Neuronal stem cell (in vitro differentiated cells): Measurements from ENCODE around the gene HPGDS.
"Not testable (repeated sequence)": the region's sequence is repeated elsewhere in the genome, so short reads cannot be mapped to it uniquely, and the experiment has no call there.

Experiments used
- DNase-seq: peaks from one replicate; pipeline ENCODE4 v3.0.0-alpha.2; 2013; ENCODE audit warnings: low spot score
- H2AFZ ChIP-seq: one replicate; pipeline ENCODE4 v1.6.1; 2013; ENCODE audit warnings: mild to moderate bottlenecking, low read length, inconsistent platforms
- H2AK5ac ChIP-seq: 2 replicates; pipeline ENCODE4 v1.6.1; 2013; ENCODE audit warnings: low read depth, mild to moderate bottlenecking, inconsistent platforms, low read length, moderate library complexity, mixed read lengths
- H2BK120ac ChIP-seq: 2 replicates; pipeline ENCODE4 v1.6.1; 2013; ENCODE audit warnings: low read depth, mild to moderate bottlenecking, inconsistent platforms, low read length, moderate library complexity, mixed read lengths
- H2BK12ac ChIP-seq: one replicate; pipeline ENCODE4 v1.6.1; 2013; ENCODE audit warnings: low read length, inconsistent platforms
- H2BK15ac ChIP-seq: 2 replicates; pipeline ENCODE4 v1.6.1; 2013; ENCODE audit warnings: mild to moderate bottlenecking, low read length, inconsistent platforms, mixed read lengths
- H2BK5ac ChIP-seq: one replicate; pipeline ENCODE4 v1.6.1; 2013; ENCODE audit warnings: inconsistent platforms, mild to moderate bottlenecking, low read length, moderate library complexity
- H3K14ac ChIP-seq: one replicate; pipeline ENCODE4 v1.6.1; 2013; ENCODE audit warnings: low read length, inconsistent platforms
- H3K18ac ChIP-seq: 2 replicates; pipeline ENCODE4 v1.6.1; 2013; ENCODE audit warnings: low read length, inconsistent platforms
- H3K23ac ChIP-seq: 2 replicates; pipeline ENCODE4 v1.6.1; 2013; ENCODE audit warnings: low read depth, mild to moderate bottlenecking, mixed read lengths, low read length, inconsistent platforms; ENCODE audit not compliant: poor library complexity
- H3K27ac ChIP-seq: replicated peaks from 3 replicates; pipeline ENCODE4 v1.5.1; 2013; ENCODE audit warnings: low read length, inconsistent platforms
- H3K27me3 ChIP-seq, 3 experiments: 2 replicates each; pipeline ENCODE4 v1.6.1; 2013; ENCODE audit warnings: low read length in 3 of 3, mild to moderate bottlenecking in 2 of 3, inconsistent platforms in 1 of 3, low read depth in 1 of 3, mixed read lengths in 1 of 3, moderate library complexity in 1 of 3; ENCODE audit not compliant: control insufficient read depth in 3 of 3, insufficient read depth in 3 of 3
- H3K36me3 ChIP-seq, 2 donors: replicated peaks in 1 of 2; 2 replicates each; pipeline ENCODE4 v1.6.1; 2013; ENCODE audit warnings: low read length in 2 of 2; ENCODE audit not compliant: control insufficient read depth in 2 of 2, insufficient read depth in 2 of 2
- H3K4ac ChIP-seq: 2 replicates; pipeline ENCODE4 v1.6.1; 2013; ENCODE audit warnings: inconsistent platforms, mild to moderate bottlenecking, low read length, moderate library complexity
- H3K4me1 ChIP-seq, 2 donors: 1 replicate in 1 of 2; 2 replicates in 1 of 2; pipeline ENCODE4 v1.6.1; 2013; ENCODE audit warnings: low read length in 2 of 2, low read depth in 1 of 2; ENCODE audit not compliant: control insufficient read depth in 2 of 2, insufficient read depth in 1 of 2
- H3K4me2 ChIP-seq: one replicate; pipeline ENCODE4 v1.6.1; 2013; ENCODE audit warnings: mild to moderate bottlenecking, low read length, inconsistent platforms; ENCODE audit not compliant: insufficient read depth, poor library complexity, severe bottlenecking
- H3K4me3 ChIP-seq, 2 donors: 2 replicates each; pipeline ENCODE4 v1.5.1; 2013; ENCODE audit warnings: low read length in 2 of 2, mild to moderate bottlenecking in 2 of 2, inconsistent platforms in 1 of 2, moderate library complexity in 1 of 2
- H3K79me1 ChIP-seq: one replicate; pipeline ENCODE4 v1.6.1; 2013; ENCODE audit warnings: low read depth, mild to moderate bottlenecking, inconsistent platforms, low read length, moderate library complexity
- H3K9ac ChIP-seq: one replicate; pipeline ENCODE4 v1.6.1; 2013; ENCODE audit warnings: mild to moderate bottlenecking, low read depth, low read length, inconsistent platforms; ENCODE audit not compliant: poor library complexity
- H3K9me3 ChIP-seq, 2 donors: replicated peaks in 1 of 2; 2 replicates each; pipeline versions ENCODE3 to v1.6.1; 2013; ENCODE audit warnings: low read length in 2 of 2, mild to moderate bottlenecking in 2 of 2, inconsistent platforms in 1 of 2, low read depth in 1 of 2, mixed read lengths in 1 of 2, moderate library complexity in 1 of 2; ENCODE audit not compliant: control insufficient read depth in 2 of 2, insufficient read depth in 1 of 2
- H4K8ac ChIP-seq: one replicate; pipeline ENCODE4 v1.6.1; 2013; ENCODE audit warnings: low read depth, mild to moderate bottlenecking, inconsistent platforms, low read length, moderate library complexity
- H4K91ac ChIP-seq: one replicate; pipeline ENCODE4 v1.6.1; 2013; ENCODE audit warnings: low read length, low read depth, mild to moderate bottlenecking, inconsistent platforms; ENCODE audit not compliant: poor library complexity
- WGBS, 2 donors: extraction: QIAGEN DNeasy Blood & Tissue Kit; methylation state at CpG; one replicate each; pipeline ENCODE4 v1.1.7; 2013; ENCODE audit warnings: missing lambda C conversion rate in 2 of 2, mixed read lengths in 1 of 2; ENCODE audit not compliant: insufficient read length in 2 of 2, insufficient replicate concordance in 1 of 2; ENCODE audit errors: extremely low coverage in 2 of 2; 5-methylcytosine and 5-hydroxymethylcytosine counted together

The HPGDS gene

GRCh38 chr4:94339779-94340178 is 2.9 kb downstream of the HPGDS start:
- no peak overlapping the region for H2BK12ac ChIP-seq
- H3K9ac ChIP-seq: no peak overlapping the region
- no peaks in the 10 kb centered on the region for H3K79me1 ChIP-seq
- H2BK120ac ChIP-seq: no peak overlapping the region
- H3K4me3 ChIP-seq: no peak overlapping the region
- H4K8ac ChIP-seq: no peak overlapping the region
- H3K4me2 ChIP-seq: no peak overlapping the region
- no peaks in the 10 kb centered on the region for H3K9me3 ChIP-seq
- H2BK5ac ChIP-seq: no peak overlapping the region
- H3K18ac ChIP-seq: no peak overlapping the region
- H3K36me3 ChIP-seq: no peaks in the 10 kb centered on the region
- no peak overlapping the region for H3K14ac ChIP-seq
- no peak for DNase-seq
- no peaks in the 10 kb centered on the region for H3K4me1 ChIP-seq
- H3K23ac ChIP-seq: no peak overlapping the region
- no CpG with 5 or more reads among the region's 9 CpGs for WGBS, 2 donors
- no peak overlapping the region for H2AFZ ChIP-seq
- H4K91ac ChIP-seq: no peak overlapping the region
- H3K4ac ChIP-seq: no peak overlapping the region
- no peak overlapping the region for H3K27ac ChIP-seq
- H3K27me3 ChIP-seq: no peaks in the 10 kb centered on the region
- H2BK15ac ChIP-seq: no peak overlapping the region
- no peak overlapping the region for H2AK5ac ChIP-seq

- Histone ChIP-seq H3K79me1 (no peaks in the 10 kb centered on the region), H3K23ac (no peak overlapping the region), H3K4me2 (no peak overlapping the region), H3K9ac (no peak overlapping the region), H3K18ac (no peak overlapping the region), H2BK120ac (no peak overlapping the region), H3K9me3 (no peaks in the 10 kb centered on the region), H2AFZ (no peak overlapping the region), H2AK5ac (no peak overlapping the region), H3K27me3 (no peaks in the 10 kb centered on the region), H4K8ac (no peak overlapping the region), H3K4me3 (no peak overlapping the region), H3K36me3 (no peaks in the 10 kb centered on the region), H3K4ac (no peak overlapping the region), H2BK5ac (no peak overlapping the region), H3K4me1 (no peaks in the 10 kb centered on the region), H3K27ac (no peak overlapping the region), H3K14ac (no peak overlapping the region), H2BK15ac (no peak overlapping the region), H2BK12ac (no peak overlapping the region), H4K91ac (no peak overlapping the region)
- WGBS, 2 donors: no CpG with 5 or more reads among the region's 4 CpGs
- DNase-seq: no peak
Observed at GRCh38 chr4:94338681-94339351, 3.8 kb downstream of the HPGDS start.

- H2BK120ac ChIP-seq, H3K4me1 ChIP-seq, H4K8ac ChIP-seq, H2AK5ac ChIP-seq, H3K4ac ChIP-seq, H3K27me3 ChIP-seq, H2BK15ac ChIP-seq, H3K27ac ChIP-seq, H3K23ac ChIP-seq, H3K18ac ChIP-seq, H3K14ac ChIP-seq, H2BK12ac ChIP-seq, H3K36me3 ChIP-seq, H3K79me1 ChIP-seq, H3K4me2 ChIP-seq, H2AFZ ChIP-seq, DNase-seq, H3K4me3 ChIP-seq, H3K9me3 ChIP-seq, H3K9ac ChIP-seq, H2BK5ac ChIP-seq, H4K91ac ChIP-seq: not testable (repeated sequence)
- WGBS, 2 donors: 100% methylated on average over 3 of the region's 5 CpGs; no CpG with 5 or more reads in 1 of the 2 donors
Observed at GRCh38 chr4:94336791-94337190, 5.8 kb downstream of the HPGDS start.

GRCh38 chr4:94336303-94336702 is 6.3 kb downstream of the HPGDS start:
- Histone ChIP-seq H3K27me3 (no peaks in the 10 kb centered on the region), H2AK5ac (no peak overlapping the region), H3K4me2 (no peak overlapping the region), H3K18ac (no peak overlapping the region), H3K79me1 (no peaks in the 10 kb centered on the region), H3K14ac (no peak overlapping the region), H2BK5ac (no peak overlapping the region), H3K9me3 (no peaks in the 10 kb centered on the region), H4K91ac (no peak overlapping the region), H3K36me3 (no peaks in the 10 kb centered on the region), H3K4me3 (no peak overlapping the region), H3K23ac (no peak overlapping the region), H2BK12ac (no peak overlapping the region), H2AFZ (no peak overlapping the region), H3K4me1 (peaks cover 0 to 3% of the 10 kb centered on the region in 2 donors), H2BK120ac (no peak overlapping the region), H2BK15ac (no peak overlapping the region), H4K8ac (no peak overlapping the region), H3K27ac (no peak overlapping the region), H3K9ac (no peak overlapping the region), H3K4ac (no peak overlapping the region)
- DNase-seq: no peak
- WGBS, 2 donors: no CpG with 5 or more reads among the region's 3 CpGs
